Activated naive CD4-positive, alpha-beta T cell treated with anti-CD3 and anti-CD28 coated beads, Interleukin-2, amount 50 U/mL, for 24 hours (primary cell): ENCODE results near the gene RERG.

Experiments used
- H3K27ac Mint-ChIP-seq: one replicate; pipeline ENCODE4 v1.8.0; 2021; ENCODE audit warnings: mild to moderate bottlenecking, mixed read lengths
- H3K27me3 Mint-ChIP-seq: one replicate; pipeline ENCODE4 v1.8.0; 2021; ENCODE audit warnings: mixed read lengths
- H3K36me3 Mint-ChIP-seq: one replicate; pipeline ENCODE4 v1.8.0; 2021; ENCODE audit warnings: mixed read lengths
- H3K4me1 Mint-ChIP-seq: one replicate; pipeline ENCODE4 v1.8.0; 2021; ENCODE audit warnings: mixed read lengths
- H3K4me3 Mint-ChIP-seq: one replicate; pipeline ENCODE4 v1.8.0; 2021; ENCODE audit warnings: mild to moderate bottlenecking, mixed read lengths
- H3K9me3 Mint-ChIP-seq: one replicate; pipeline ENCODE4 v1.8.0; 2021; ENCODE audit warnings: mixed read lengths

RERG gene

DNA sequence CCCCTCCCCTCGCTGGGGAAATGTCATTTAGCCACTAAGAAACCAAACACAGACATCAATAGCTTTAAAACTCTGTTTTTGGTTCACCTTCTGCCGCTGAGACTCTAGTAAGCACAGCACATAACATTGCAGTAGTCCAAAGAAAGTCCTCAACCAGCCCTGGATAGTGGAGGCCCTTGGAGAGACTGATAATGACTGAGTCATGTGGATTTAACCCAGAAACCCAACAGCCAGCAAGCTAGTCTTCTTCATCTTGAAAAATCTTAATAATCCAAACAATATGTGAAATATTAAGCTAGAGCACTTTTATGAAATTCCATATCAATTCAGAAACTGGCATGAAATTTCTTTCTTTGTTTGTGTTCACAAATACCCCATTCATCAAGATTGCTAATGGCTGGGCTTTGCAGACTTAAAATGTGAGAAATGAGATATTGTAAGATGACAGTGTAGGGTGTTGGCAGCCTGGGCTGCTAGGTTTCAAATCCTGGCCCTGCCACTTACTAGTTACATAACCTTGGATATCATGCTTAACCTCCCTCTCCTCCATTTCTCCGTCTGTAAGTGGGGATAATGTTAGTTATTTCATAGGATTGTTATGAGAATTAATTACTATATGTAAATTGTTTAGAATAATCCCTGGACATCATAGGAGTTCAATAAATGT lies 40.1 kb downstream of the RERG start:
- Mint-ChIP-seq H3K4me3 (no peak overlapping the region), H3K36me3 (no peaks in the 10 kb centered on the region), H3K4me1 (no peaks in the 10 kb centered on the region)

DNA sequence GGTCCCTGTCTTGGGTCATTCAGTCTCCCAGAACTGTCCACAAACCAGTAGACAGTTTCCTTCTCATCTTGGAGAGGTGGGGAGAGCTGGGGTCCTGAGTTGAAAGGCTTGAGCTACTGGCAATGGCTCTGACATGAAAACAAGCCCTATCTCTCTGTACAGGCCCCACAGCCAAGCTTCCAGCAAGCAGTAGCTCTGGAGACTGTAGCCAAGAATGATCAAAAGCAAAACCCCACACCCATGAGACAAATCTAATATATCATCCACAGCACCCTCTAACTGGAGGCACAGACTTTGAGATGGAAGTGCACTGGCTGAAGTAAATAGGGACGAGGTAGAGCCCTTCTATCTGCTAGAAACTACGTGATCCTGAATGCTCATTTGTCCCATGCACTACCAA lies 40.9 kb downstream of the RERG start:
- Mint-ChIP-seq H3K27ac (no peak overlapping the region), H3K36me3 (no peaks in the 10 kb centered on the region), H3K27me3 (peaks cover 14% of the 10 kb centered on the region), H3K4me1 (no peaks in the 10 kb centered on the region), H3K4me3 (no peak overlapping the region), H3K9me3 (no peaks in the 10 kb centered on the region)

More for the DNA sequence above, 40.1 kb downstream of the RERG start:
- H3K27me3 Mint-ChIP-seq: peaks cover 9% of the 10 kb centered on the region
- H3K9me3 Mint-ChIP-seq: no peaks in the 10 kb centered on the region
- no peak overlapping the region for H3K27ac Mint-ChIP-seq

DNA sequence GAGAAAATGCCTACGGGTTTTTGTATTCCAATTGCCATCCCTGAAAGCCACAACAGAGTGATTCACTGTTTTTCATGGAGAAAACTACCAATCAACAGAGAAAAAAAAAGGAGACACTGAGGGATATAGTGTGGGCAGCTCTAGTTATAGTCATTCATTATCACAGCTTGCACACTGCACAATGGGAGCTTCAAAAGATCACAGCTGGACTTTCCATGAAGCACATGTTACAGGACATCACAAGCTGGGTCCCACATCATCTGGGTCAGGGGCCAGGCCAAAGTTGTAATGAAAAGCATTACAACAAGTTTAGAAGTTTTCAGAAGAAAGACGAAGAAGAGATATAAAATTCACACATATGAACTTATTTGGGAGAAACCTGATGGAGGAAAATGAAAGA lies 41.5 kb downstream of the RERG start:
- Mint-ChIP-seq H3K27me3 (peaks cover 16% of the 10 kb centered on the region), H3K36me3 (no peaks in the 10 kb centered on the region), H3K4me1 (no peaks in the 10 kb centered on the region), H3K9me3 (peaks cover 4% of the 10 kb centered on the region), H3K4me3 (no peak overlapping the region), H3K27ac (no peak overlapping the region)

DNA sequence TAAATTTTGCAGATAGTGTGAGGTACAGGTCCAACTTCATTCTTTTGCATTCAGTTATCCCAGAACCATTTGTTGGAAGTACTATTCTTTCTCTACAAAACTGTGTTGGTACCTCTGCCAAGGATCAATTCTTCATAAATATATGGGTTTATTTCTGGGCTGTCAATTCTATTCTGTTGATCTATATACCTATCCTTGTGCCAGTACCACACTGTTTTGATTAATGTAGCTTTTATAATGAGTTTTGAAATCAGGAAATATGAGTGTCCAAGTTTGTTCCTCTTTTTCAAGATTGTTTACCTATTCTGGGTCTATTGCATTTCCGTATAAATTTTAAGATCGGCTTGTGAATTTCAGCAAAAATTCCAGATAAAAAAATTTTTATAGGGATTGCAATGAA lies 48.1 kb downstream of the RERG start:
- peaks cover 4% of the 10 kb centered on the region for H3K9me3 Mint-ChIP-seq
- no peak overlapping the region for H3K27ac Mint-ChIP-seq
- H3K4me3 Mint-ChIP-seq: no peak overlapping the region
- H3K4me1 Mint-ChIP-seq: no peaks in the 10 kb centered on the region
- peaks cover 2% of the 10 kb centered on the region for H3K36me3 Mint-ChIP-seq
- peaks cover 18% of the 10 kb centered on the region for H3K27me3 Mint-ChIP-seq

DNA sequence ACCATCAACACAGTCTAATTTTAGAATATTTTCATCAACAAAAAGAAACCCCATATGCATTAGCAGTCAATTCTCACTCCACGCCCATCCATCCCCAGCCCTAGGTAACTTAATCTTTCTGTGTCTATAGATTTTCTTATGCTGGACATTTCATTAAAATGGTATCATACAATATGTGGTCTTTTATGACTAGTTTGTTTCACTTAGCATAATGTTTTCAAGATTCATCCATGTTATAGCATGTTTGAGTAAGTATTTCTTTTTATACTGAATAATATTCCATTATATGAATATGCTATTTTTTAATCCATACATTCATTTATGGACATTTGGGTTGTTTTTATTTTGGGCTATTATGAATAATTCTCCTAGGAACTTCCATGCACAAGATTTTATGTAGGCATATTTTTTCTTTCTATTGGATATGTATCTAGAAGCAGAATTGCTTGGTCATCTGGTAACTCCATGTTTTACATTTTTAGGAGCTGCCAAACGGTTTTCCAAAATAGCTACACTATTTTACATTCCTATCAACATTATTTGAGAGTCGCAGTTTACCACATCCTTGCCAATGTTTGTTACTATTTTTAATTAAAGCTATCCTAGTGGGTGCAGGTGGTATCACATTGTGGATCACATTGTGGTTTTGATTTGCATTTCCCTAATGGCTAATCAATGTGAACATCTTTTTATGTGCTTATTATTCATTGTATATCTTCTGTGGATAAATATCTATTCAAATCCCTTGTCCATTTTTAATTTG lies 49.0 kb downstream of the RERG start:
- Mint-ChIP-seq H3K36me3 (peaks cover 2% of the 10 kb centered on the region), H3K4me1 (no peaks in the 10 kb centered on the region), H3K27me3 (peaks cover 17% of the 10 kb centered on the region), H3K4me3 (no peak overlapping the region), H3K9me3 (peaks cover 4% of the 10 kb centered on the region), H3K27ac (no peak overlapping the region)

DNA sequence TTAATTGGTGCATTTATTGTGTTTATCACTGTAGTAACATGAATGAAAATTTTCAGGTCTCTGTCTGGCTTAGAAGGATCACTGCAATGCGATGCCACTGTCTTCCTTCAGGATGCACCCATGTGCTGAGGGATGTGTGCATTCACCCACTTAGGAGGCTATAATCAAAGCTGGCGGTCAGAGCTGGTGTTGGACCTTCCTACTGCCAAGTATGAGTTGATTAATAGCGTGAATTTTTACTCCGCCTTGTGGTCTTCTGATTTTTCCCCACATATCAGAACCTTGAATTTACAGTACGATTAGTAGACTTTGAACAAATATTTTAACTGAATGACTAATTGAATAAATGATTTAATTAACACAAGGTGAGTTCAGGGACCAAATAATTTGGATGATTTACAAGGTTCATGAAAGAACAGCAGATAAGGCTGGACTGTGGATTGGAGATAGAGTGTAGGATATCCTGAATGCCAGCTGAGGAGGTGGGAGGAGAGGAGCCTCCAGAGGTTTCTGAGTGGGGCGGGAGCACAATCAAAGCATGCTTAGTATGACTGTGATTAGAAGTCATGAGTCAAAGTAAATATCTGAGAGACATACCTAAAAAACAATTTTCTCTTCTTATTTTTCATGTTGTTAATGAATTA lies 50.1 kb downstream of the RERG start:
- Mint-ChIP-seq H3K27ac (no peak overlapping the region), H3K4me1 (no peaks in the 10 kb centered on the region), H3K27me3 (peaks cover 14% of the 10 kb centered on the region), H3K9me3 (peaks cover 4% of the 10 kb centered on the region), H3K4me3 (no peak overlapping the region), H3K36me3 (peaks cover 2% of the 10 kb centered on the region)

DNA sequence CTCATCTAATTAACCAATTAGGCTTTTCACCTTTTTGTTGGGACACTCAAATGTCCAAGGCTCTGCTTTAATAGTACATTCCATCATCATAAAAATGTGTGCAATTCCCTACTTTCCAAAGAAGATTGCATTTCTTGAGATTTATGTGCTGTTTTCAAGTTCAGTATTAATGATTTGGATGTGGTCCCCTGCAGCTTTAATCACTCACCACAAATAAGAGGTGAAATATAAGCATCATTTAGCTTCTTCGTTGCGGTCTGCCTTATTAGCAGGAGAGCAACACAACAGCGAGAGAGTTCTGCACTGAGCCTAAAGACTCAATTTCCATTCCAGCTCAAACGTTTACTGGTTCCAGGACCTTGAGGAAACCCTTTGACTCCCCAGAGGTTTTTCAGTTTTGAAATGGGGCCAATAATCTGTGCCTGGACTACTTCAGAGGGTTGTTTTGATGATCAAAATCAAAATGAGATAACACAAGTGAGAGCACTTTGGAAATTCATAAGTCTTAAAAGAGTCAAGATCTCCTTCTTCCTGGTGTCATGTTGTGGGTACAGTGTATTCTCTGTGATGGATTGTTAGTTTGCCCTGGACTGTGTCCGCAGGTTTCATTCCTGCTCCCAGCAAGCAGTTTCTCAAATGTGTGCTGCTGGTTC lies 53.1 kb downstream of the RERG start:
- Mint-ChIP-seq H3K9me3 (no peaks in the 10 kb centered on the region), H3K4me3 (no peak overlapping the region), H3K27me3 (peaks cover 2% of the 10 kb centered on the region), H3K36me3 (peaks cover 2% of the 10 kb centered on the region), H3K4me1 (no peaks in the 10 kb centered on the region), H3K27ac (no peak overlapping the region)

DNA sequence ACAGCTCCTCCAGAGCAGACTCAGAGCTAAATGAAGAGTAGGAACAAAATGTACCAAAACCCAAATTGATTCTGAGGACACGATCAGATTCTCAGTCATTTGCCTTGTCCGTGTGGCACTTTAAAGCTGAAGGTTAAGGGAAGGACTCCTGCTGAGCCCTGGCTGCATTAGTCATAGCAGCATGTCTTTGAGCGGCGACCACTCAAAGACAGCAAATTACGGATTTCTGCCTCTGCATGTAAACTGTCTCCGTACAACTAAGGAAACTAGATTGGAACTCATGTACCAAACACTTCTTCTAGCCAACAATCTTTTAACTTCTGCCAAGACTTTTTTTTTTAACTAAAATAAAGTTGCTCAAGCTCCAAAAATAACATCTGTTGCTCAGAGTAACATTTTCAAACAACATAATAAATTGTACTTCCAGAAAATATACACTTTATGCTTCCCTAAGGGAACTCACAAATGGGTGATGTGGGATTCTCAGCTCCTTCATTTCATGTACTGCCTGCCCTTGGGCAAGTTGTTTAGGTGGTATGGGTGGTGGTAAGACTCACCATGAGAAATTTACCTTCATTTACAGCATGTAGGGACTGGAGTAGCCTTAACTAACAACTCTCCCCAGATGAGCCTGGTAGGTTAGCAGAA lies 56.1 kb downstream of the RERG start:
- no peaks in the 10 kb centered on the region for H3K27me3 Mint-ChIP-seq
- no peaks in the 10 kb centered on the region for H3K36me3 Mint-ChIP-seq
- no peak overlapping the region for H3K4me3 Mint-ChIP-seq
- H3K27ac Mint-ChIP-seq: no peak overlapping the region
- H3K9me3 Mint-ChIP-seq: no peaks in the 10 kb centered on the region
- H3K4me1 Mint-ChIP-seq: no peaks in the 10 kb centered on the region

DNA sequence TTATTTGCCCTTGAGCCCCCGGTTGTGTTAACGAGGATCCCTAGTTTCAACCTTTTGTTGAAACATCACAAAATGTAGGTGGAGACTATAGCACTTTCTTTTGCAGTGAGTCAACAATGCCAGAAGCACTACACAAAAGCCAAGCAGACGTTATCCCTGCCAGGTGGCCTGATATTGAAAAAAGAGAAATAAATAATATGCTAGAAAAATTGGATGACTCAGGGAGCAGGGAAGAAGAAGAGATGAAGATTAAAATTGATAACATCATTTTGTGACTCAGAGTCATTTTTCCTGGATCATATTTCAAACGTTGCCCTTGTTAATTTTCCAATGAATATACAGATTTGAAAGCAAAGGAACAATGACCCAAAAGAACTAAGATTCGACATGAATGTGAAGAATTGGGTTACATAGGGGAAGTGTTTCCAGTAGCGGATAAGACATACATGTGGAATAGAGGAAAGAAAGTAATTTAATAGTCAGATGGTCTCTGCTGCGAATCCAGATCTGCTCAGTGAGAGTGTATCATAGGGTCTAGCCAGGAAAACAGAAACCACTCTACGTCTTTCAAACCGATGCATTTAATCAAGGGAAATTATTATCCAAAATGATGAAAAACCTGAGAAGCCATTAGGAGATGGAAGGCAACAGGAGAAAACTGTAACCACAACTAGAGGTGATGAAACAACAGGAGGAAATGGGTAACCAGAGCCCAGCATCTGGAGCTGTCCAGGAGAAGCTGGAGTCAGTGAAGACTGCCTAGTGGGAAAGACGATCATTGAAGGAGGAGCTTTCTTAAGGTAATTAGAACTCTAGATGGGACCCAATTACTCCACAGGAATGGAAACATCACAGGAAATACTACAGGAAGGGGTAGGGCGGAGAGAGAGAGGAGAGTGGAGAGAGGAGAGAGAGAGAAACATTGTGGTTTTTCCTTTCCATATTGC lies 57.9 kb downstream of the RERG start:
- no peak overlapping the region for H3K4me3 Mint-ChIP-seq
- H3K36me3 Mint-ChIP-seq: no peaks in the 10 kb centered on the region
- no peak overlapping the region for H3K27ac Mint-ChIP-seq
- no peaks in the 10 kb centered on the region for H3K4me1 Mint-ChIP-seq
- H3K9me3 Mint-ChIP-seq: no peaks in the 10 kb centered on the region
- no peaks in the 10 kb centered on the region for H3K27me3 Mint-ChIP-seq

DNA sequence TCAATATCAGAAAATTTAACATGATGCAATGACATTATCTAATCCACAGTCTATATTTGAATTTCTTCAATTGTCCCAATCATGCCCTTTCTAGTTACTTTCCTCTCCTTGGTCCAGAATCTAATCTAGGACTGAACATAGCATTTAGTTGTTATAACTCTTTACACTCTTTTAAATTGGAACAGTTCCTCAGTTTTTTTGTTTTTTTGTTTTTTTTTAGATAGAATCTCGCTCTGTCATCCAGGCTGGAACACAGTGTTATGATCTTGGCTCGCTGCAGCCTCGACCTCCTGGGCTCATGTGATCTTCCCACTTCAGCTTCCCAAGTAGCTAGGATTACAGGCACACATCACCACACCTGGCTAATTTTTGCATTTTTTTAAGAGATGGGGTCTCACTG lies 63.1 kb downstream of the RERG start:
- Mint-ChIP-seq H3K36me3 (no peaks in the 10 kb centered on the region), H3K27me3 (peaks cover 1% of the 10 kb centered on the region), H3K27ac (no peak overlapping the region), H3K4me3 (no peak overlapping the region), H3K4me1 (no peaks in the 10 kb centered on the region), H3K9me3 (no peaks in the 10 kb centered on the region)

DNA sequence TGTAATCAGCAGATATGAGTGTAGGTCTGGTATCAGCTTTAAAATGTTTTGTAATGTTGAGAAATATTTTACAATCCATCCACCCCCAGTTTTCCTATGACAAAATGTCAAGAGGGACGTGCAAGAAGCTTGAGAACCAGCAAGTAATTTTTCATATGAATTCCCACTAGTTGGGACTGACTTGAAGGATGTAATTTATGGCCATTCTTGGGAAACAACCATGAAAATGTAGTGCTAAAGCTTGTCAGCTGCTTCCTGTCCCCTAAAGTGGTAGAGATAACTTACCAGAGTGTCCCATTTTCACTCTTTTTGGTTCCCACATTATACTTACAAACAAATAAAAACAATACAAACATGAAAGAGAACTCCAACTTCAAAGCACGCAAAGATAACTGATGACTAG lies 63.9 kb downstream of the RERG start:
- Mint-ChIP-seq H3K27me3 (peaks cover 1% of the 10 kb centered on the region), H3K4me1 (no peaks in the 10 kb centered on the region), H3K36me3 (no peaks in the 10 kb centered on the region), H3K27ac (no peak overlapping the region), H3K4me3 (no peak overlapping the region), H3K9me3 (no peaks in the 10 kb centered on the region)

DNA sequence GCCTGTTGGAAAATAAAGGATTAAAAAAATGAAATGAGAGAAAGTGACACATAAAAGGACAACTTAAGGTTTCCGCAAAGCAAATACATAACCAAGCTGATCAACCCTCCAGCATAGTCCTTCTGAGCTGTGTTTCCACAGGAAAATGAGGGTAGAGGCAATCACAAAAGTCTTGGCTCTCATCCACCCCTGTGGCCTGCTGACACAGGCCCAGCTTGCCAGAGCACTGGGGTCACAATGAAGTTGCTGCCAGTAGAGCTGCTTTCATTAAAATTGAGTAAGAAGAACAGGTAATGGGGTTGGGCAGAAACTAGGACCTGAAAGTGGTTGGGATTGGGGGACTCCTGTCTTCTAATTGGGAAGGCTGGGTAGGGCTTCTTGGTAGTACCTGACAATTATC lies 65.9 kb downstream of the RERG start:
- Mint-ChIP-seq H3K27ac (no peak overlapping the region), H3K4me1 (no peaks in the 10 kb centered on the region), H3K9me3 (no peaks in the 10 kb centered on the region), H3K36me3 (no peaks in the 10 kb centered on the region), H3K4me3 (no peak overlapping the region), H3K27me3 (peaks cover 1% of the 10 kb centered on the region)

DNA sequence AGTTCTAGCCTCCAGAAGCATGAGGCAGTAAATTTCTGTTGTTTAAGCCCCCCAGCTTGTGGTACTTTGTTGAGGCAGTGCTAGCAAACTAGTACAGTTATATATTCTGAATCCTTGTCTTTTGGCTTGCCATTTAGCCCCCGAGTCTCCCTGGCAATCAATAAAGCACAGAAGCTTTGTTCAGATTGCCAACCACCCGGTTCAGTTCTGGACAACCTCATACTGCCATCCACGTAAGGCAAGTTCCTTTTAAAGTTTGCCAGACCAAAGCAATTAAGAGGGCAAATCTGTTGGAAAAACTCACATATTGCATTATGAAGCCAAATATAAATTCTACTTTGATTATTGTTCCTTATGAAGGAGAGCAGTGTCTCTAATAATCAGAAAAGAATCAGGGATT lies 67.1 kb downstream of the RERG start:
- Mint-ChIP-seq H3K27ac (no peak overlapping the region), H3K4me3 (no peak overlapping the region), H3K36me3 (no peaks in the 10 kb centered on the region), H3K9me3 (no peaks in the 10 kb centered on the region), H3K27me3 (peaks cover 1% of the 10 kb centered on the region), H3K4me1 (no peaks in the 10 kb centered on the region)

DNA sequence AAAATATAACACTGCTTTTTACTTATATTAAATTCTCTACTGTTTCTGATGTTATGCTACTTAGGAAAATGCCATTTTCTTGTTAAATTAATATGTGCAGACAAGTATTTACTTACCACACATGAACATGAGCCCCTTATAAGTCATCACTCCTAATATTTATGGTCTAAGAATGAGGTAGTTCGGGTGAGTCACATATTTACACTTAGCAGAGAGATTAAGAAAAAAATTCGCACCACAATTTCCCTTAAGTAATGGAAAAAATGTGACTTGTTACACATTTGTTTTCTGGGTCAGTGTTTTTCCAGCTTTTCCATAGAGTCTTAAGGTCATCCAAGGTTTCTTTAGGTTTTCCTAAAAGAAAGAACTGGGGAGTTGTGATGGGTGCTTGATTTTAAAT lies 68.3 kb downstream of the RERG start:
- Mint-ChIP-seq H3K36me3 (no peaks in the 10 kb centered on the region), H3K4me3 (no peak overlapping the region), H3K27ac (no peak overlapping the region), H3K27me3 (peaks cover 4% of the 10 kb centered on the region), H3K4me1 (no peaks in the 10 kb centered on the region), H3K9me3 (no peaks in the 10 kb centered on the region)

DNA sequence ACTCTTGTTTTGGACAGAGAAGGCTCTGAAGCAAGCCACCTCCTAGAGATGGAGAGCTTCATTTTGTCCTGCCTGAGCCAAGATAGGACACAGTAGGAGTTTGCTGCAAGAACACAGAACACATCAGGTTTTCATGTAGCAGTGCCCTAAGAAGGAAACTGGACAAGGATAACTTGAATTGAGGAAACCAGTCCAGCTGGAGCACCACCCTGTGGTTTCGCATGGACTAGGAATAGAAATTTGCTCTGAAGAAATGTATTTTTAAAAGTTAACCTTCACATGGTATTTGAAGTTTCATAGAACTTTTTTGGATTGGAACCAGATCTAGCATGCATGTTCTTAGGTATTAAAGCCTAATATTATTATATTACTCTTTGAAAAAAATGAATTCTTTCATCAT lies 68.8 kb downstream of the RERG start:
- Mint-ChIP-seq H3K36me3 (no peaks in the 10 kb centered on the region), H3K4me1 (no peaks in the 10 kb centered on the region), H3K27ac (no peak overlapping the region), H3K27me3 (peaks cover 4% of the 10 kb centered on the region), H3K9me3 (no peaks in the 10 kb centered on the region), H3K4me3 (no peak overlapping the region)
